Measurements from ENCODE around the gene ZNF200.

- no peak for TF ChIP-seq CTCF (conservative IDR thresholded peaks at IDR 0.05; ENCODE audit: low read depth, low read length)
- TF ChIP-seq EZH2 (IDR thresholded peaks at IDR 0.05; ENCODE audit: borderline replicate concordance, low read depth, low read length, poor library complexity, severe bottlenecking): no peak
Observed at GRCh38 chr16:3235856-3236669, 1.1 kb upstream of the ZNF200 start.

Measured in A673 (cell line).